Measurements from ENCODE around the gene NDUFB6. TPM values are rescaled to one million over a fixed set of nuclear protein-coding genes. Genes with fewer than 3 reads are reported as not detected.
"Not testable (repeated sequence)": the region's sequence is repeated elsewhere in the genome, so short reads cannot be mapped to it uniquely, and the experiment has no call there.

The NDUFB6 gene
- 41.7 and 49.7 TPM in 2 replicates for total RNA-seq

DNA sequence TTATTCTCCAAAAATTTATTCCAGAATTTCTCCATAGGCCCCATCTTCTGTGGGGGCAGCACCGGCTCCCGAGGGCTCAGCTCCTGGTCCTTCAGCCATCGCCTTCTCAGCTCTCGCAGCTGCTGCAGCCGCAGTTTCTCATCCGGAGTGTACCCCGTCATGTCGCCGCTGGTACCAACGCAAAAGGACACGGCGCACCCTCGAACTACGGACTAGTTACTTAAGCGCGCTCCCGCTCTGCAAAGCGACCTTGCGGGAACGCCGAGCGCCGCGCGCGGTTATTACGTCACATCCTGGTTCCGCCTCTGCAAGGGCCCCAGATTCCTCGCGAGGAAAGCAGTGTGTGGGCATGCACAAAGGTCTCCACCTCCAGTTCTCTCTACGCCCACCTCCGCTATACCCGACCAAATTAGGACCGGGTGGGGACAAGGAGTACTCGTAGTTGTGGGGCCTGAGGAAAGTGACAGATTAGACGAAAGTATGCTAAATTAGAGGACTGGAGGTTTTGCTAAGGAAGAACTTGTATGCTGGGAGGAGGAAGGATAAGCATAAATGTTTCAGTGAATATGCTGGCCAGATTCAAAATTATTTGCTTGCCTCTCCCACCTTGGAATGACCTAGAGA is at the start of gene NDUFB6:
Gene NDUFB6 (minus strand): TSS at position 260 of the 624 bp plus-strand sequence. CDS start 99 bp downstream, at position 161.
- peak; percentile 69 for DNase-seq (ENCODE audit: low read depth, low spot score)

DNA sequence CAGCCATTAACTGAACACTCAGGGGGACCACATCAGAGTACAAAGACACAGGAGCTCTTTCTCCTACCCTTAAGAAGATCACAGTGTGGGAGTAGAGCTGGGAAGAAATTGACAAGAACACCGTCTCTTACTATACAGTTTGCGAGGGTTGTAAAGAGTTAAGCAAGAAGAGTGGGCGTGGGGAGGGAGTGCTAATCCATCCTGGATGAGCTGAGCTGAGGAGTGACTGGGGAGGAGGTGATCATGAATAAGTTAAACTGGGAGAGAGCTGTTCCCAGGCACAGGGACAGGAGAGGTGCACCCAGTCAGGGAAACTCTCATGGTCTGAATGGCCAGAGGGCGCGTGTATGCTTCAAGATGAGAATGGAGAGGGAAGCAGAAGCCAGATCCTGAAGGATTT is 45.3 kb upstream of the NDUFB6 start:
- no peak for DNase-seq (ENCODE audit: low read depth, low spot score)

DNA sequence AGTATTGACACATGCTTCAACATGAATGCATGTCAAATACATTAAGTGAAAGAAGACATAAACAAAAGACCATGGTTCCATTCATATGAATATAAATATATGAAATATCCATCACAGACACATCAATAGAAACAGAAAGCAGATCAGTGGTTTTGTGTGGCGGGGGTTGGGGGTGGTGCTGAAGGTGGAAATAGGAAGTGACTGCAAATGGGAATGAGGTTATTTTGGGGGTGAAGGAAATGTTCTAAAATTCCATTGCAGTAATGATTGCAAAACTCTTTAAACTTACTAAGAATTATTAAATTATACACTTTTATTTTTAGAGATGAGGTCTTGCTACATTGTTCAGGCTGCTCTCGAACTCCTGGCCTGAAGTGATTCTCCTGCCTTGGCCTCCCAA is 33.9 kb upstream of the NDUFB6 start:
- no peak for DNase-seq (ENCODE audit: low read depth, low spot score)

DNA sequence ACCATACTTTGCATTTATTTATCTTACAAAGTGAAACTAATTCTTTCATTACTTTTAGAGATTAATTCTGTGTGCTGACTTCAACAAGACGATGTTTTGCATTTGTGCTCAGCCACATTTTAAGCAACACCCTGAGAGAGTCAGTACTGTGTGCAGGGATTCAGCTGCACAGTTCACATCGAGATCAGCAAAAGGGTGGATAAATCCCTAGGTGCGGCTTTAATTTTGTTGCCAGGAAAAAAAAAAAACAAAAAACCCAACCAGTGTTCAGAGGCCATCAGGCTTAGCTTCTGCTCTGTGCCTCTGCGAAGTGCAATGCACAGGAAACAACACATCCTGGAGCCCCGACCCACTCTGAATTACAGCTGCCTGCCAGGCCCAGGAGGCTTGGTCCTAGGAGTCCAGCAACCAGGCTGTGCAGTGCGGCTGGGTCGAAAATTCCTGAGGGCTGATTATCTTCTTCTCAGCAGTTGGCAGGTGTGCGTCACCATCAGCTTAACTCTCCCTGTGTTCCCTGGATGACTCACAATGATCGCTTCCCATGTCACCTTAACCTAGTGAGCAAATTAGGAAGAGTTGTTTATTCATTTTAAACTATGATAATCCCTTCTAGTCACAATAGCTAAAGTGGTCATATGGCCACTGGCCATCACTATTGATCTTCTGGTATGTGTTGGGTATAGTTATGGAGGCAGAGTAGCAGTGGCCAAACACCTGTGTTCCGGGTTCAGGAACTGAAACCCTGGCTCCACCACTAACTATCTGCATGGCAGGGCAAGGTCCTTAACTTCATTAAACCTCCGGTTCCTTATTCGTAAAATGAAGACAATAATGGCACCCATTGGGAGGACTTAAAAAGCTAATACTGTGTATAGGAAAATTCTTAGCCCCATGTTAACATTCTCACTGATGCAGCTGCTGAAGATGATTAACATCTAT is 31.2 kb upstream of the NDUFB6 start:
- DNase-seq (ENCODE audit: low read depth, low spot score) = no peak

DNA sequence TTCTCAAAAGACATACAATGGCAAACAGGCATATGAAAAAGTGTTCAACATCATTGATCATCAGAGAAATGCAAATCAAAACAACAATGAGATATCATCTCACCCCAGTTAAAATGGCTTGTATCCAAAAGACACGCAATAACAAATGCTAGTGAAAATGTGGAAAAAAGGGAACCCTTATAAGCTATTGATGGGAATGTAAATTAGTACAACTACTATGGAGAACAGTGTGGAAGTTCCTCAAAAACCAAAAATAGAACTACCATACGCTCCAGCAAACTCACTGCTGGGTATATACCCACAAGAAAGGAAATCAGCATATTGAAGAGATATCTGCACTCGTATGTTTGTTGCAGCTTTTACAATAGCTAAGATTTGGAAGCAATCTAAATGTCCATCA is 26.1 kb upstream of the NDUFB6 start:
- not testable (repeated sequence) for DNase-seq (ENCODE audit: low read depth, low spot score)

DNA sequence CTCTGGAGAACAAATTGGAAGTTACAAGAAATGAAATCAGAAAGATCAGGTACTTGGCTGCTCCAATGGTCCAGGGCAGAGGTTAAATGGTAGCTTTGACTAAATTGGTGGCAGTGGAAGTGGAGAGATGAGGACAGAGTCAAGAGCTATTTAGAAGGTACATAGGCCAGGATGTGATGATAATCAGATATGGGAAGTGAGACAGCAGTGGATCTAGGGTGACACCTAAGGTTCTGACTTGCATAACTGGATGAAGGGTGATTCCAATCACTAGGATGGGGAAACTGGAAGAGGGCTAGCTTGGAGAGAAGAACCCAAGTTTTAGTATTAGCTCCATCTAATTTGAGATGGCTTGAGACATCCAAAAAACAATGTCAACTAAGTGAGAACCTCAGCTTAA is 24.0 kb upstream of the NDUFB6 start:
- DNase-seq (ENCODE audit: low read depth, low spot score) = no peak

DNA sequence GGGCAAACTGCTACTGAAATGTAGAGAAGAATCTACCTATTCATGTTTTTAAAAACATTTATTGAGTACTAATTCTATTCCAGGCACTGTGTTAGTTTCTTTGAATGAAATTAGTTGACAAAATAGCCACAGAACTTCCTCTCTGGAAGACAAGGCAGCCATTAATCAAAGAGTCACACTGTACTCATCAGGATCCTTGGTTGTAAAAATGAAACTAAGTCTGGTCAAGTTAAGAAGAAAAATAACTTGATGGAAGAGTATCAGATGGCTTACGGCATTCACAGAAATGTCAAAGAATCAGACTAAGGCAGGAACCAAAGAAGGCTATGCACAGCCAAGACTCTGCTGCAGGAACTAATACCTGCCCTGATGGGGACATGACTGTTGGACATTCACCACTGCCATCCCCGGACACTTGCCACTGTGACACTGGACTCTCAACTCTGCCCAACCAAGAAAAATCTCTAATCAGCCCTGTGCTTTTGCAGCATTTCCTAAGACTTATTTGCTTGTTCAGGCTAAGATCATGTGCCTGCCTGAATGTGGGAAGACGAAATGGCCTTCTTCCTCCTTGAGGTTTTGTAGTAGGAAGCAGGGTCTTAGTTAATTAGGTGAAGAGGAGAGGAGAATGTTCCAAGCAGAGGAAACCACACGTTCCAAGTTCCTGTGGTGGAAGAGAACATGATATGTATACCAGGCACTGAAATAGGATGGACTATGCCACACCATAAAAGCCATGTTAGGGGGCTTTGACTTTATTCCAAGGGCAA is 23.3 kb upstream of the NDUFB6 start:
- no peak for DNase-seq (ENCODE audit: low read depth, low spot score)

DNA sequence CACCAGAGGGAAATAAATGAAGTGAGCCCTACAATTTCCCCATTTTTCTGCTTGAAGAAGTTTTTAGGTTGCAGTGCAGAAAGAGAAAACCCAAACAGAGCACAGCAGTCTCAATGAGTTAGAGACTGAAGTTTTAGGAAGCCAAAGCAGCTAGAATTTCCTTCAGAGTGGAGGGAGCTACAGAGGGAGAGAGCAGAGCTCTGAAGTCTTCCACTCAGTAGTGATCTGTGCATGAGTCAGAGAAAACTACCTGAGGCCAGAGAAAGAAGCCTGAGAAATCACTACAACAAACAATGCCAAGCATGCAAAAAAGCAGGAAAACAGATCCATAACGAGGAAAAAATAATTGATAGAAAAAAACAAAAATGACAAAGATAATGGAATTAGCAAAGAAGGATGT is 17.9 kb upstream of the NDUFB6 start:
- DNase-seq (ENCODE audit: low read depth, low spot score) = no peak

DNA sequence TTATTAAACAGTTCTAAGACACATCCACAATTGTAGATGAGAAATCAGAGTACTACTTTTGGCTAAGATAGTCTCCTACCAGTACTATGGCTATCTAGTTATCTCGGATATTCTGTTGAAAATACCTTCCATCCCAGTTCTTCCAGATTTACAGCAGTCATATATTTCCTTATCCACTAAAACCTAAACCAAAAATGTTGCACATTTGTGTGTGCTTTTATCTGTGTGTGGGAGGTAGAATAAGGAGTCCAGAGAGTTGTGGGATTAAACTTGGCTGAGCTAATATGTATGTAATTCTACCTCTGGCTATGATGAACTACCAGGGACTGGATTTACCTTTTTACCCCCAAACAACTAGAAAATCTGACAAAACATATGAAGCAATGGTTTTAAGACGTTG is 17.5 kb upstream of the NDUFB6 start:
- no peak for DNase-seq (ENCODE audit: low read depth, low spot score)

DNA sequence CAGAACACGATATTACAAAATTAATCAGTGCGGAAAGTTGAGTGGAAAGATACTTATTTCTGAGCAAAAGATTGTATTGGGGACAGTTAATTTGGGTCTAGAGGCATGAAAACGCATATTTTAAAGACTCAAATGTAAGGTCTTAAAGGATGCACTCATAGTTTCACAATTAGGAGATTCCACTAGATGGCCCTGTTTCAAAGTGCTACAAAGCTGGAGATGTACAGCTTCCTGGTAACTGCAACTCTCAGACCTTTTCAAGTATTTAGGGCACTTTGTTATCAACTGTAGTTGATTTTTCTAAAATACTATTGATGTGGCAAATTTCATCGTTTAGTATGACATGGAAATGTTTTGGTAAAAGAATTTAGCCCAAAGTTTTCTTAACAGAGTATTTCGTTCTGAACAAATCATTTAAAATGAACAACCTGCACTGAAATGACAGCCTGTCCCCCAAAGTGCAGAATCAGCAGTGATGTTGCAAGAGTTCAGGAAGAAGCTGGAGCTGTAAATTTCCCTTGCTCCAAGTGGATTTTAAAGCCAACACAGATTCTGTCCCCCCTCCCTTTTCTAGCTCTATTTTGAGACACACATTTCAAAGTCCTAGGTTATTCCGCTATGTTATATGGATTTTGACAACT is 16.2 kb upstream of the NDUFB6 start:
- no peak for DNase-seq (ENCODE audit: low read depth, low spot score)

DNA sequence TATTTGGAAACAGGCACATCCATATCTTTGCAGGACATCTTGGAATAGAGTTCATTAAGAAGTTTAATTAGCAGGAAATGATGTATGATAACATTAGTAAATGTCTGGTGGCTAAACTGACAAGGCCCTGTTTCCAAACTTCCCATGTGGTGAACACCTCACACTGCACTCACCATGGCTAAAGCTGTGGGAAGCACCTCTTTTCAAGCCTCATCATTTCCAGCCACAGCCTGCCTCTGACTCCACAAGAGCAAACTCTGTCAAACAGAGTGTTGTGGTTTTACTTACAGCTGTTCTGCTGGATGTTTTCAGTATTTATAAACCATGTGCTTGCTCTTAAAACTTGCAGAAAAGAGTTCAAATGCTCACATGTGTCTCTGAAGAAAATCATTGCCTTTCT is 14.9 kb upstream of the NDUFB6 start:
- DNase-seq (ENCODE audit: low read depth, low spot score) = no peak

DNA sequence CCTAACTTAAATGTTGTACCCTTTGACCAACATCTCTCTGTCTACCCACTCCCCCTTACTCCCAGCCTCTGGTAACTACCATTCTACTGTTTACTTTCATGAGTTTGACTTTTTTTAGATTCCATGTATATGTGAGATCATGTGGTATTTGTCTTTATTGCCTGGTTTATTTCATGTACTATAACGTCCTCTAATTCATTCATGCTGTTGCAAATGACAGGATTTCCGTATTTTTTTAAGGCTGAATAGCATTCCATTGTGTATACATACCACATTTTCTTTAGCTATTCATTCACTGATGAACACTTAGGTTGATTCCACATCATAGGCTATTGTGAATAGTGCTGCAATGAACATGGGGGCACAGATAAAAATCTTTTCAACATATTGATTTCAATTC is 11.8 kb upstream of the NDUFB6 start:
- DNase-seq (ENCODE audit: low read depth, low spot score) = no peak

DNA sequence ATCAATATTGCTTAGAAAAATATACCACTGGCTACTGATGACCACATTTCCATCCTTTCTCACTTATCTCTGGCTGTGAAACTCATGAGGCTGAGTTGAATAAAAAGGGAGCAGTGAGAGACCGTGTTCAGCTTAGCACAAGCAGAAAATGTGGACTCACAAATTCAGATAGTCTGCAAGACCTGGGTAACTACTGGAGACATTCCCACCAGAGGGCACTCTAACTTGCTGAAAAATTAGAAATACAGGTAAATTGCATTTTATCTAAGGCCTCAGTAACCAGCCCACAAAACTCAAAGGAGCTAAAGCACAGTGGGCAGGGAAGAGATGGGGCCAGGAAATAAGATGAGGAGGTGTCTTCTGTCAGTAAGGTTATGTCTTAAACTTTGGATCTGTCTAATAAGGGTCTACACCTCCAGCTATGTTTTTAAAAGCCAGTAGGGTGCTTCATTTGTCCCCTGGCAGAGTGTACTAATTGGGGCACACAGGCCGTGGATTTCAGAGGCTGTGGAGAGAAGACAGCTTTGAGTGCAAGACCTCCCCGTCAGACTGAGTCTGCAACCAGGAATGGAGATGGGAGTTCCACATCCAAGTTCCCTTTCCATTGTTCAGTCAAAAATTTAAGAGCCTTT is 8.7 kb upstream of the NDUFB6 start:
- no peak for DNase-seq (ENCODE audit: low read depth, low spot score)

DNA sequence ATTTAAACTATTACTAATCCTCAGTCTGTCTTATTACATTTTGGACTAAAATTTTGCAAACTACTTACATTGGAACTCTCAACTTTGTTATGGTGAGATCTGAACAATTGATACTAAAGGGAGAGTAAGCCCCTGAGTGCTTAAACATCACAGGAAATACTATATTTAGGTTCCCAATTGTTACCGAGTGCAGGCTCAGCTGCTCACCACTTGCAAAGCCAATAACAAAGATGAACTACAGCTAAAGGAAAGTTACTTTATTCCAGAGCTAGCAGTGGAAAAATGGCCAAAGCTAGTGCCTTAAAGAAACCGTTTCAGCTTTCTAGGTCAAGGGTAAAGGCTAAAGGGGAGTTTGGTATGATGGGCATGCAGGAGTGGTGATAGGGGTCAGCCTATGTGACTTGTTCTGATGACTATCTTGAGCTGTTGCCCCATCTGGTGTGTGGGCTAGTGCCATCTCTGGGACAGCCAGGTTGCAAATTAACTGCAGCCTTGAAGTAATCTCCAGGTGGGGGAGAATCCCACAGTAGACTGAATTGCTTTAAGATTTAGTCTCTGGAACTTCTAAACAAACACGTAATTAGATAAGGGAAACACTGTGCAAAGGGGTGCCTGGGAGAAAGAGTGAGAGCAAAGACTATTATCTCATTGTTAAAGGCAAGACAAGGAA is 7.8 kb upstream of the NDUFB6 start:
- DNase-seq (ENCODE audit: low read depth, low spot score) = no peak

DNA sequence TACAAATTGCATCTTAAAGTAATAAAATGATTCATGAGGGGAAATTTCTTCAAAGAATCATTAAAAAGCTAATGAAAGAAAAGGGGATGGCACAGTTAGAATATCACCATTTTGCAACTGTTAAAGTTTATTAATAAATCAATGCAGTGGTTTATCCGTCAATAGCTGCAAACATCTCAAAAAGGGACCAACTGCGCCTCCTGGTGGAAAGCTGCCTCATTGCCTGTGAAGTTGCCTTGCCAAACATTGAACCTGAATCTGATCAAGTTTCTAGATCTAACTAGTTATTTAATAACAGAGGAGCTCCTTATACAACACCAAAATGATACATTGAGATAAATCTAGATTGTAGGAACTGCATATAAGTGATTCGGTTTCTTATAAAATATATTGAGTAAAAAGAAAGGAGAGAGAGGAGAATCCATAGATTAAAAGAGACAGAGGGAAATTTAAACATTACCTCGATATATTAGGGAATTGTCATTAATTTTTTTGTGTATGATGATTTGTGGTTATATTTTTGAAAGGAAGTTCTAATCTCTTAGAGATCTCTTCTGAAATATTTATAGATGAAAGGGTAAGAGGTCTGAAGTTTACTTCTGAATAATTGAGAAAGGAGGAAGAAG is 6.9 kb upstream of the NDUFB6 start:
- no peak for DNase-seq (ENCODE audit: low read depth, low spot score)

DNA sequence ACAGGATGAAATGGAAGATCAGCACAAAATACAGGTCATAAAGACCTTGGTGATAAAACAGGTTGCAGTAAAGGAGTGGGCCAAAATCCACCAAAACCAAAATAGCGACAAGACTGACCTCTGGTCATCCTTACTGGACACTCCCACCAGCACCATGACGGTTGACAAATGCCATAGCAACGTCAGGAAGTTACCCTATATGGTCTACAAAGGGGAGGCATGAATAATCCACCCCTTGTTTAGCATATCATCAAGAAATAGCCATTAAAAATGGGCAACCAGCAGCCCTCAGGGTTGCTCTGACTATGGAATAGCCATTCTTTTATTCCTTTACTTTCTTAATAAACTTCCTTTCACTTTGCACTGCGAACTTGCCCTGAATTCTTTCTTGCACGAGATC is 6.0 kb upstream of the NDUFB6 start:
- DNase-seq (ENCODE audit: low read depth, low spot score) = no peak

DNA sequence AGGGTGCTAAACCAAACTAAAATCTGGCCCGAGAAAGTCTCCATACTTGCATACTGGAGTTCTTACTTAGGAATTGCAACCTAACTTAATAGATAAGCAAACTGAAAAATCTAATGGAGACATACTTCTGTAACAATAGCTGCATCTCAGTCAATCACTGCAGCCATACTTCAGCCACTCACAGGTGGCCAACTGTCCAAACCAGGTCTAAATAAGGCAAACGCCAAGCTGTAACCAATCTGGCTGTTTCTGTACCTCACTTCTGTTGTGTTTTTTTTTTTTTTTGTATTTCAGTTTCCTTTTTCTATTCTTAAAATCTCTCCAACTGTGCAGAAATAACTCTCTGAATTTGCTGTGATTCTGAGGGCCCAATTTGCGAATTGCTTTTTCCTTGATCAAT is 4.4 kb upstream of the NDUFB6 start:
- DNase-seq (ENCODE audit: low read depth, low spot score) = no peak

DNA sequence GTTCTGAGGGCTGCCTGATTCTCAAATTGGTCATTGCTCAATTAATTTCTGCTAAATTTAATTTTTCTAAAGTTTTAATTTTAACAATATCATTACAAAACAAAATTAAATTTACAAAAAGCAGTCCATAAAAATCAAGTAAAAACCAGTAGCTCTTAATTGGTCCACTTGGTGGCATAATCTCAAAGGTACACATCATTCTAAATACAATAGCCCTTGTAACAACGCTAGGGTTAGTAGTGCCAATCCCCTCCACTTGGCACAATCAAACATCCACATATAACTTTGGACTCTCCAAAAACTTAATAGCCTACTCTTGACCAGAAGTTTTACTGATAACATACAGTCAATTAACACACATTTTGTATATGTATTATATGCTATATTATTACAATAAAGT is 1.9 kb upstream of the NDUFB6 start:
- no peak for DNase-seq (ENCODE audit: low read depth, low spot score)

DNA sequence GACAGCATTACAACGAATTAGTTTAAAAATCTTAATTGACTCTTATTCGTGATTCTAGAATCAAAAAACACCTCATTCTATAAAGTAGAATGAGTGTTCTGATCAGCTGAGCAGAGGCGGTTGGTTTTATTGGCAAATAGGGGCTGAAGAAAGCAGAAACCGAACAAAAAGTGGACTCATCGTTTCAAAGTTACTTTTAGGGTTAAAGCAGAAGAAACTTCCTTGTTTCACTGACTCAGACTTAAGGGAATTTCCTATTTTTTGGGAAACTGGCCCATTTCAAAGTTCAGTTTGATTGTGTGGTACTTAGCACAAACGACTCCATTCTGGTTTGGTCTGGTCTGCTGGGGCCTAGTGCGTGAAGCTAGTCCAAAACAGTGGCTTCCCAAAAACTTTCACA is 862 bp upstream of the NDUFB6 start:
- no peak for DNase-seq (ENCODE audit: low read depth, low spot score)
